HL-60/S4 (cell line): ENCODE data around the gene RAB6D.
"Not testable (repeated sequence)": the region's sequence is repeated elsewhere in the genome, so short reads cannot be mapped to it uniquely, and the experiment has no call there.

Experiments used
- in situ Hi-C: fragments of 300-500 bp; cut with MboI; formaldehyde crosslinking; loops from 2 replicates; pipeline ENCODE4 v1.14.3; 2022; ENCODE audit warnings: low sequenced_read_pairs

Gene RAB6D

GRCh38 chr2:131366643-131367042, 2.7 kb upstream of the RAB6D start:
- in situ Hi-C loops = no loop called here

- in situ Hi-C loops = no loop called here
Measured at GRCh38 chr2:131365452-131365851, 1.5 kb upstream of the RAB6D start.

- in situ Hi-C loops = not testable (repeated sequence)
Measured at GRCh38 chr2:131363213-131363612, 755 bp downstream of the RAB6D start.

- in situ Hi-C loops = not testable (repeated sequence)
Measured at GRCh38 chr2:131361773-131362172, 2.2 kb downstream of the RAB6D start.

GRCh38 chr2:131353167-131353697, 10.7 kb downstream of the RAB6D start:
- in situ Hi-C loops = not testable (repeated sequence)

- in situ Hi-C loops = no loop called here
Measured at GRCh38 chr2:131349021-131349420, 14.9 kb downstream of the RAB6D start.

GRCh38 chr2:131347035-131347434, 16.9 kb downstream of the RAB6D start:
- in situ Hi-C loops = not testable (repeated sequence)

- in situ Hi-C loops = not testable (repeated sequence)
Measured at GRCh38 chr2:131339307-131339706, 24.7 kb downstream of the RAB6D start.

- in situ Hi-C loops = not testable (repeated sequence)
Measured at GRCh38 chr2:131335319-131335718, 28.6 kb downstream of the RAB6D start.

GRCh38 chr2:131332709-131333108, 31.3 kb downstream of the RAB6D start:
- in situ Hi-C loops = not testable (repeated sequence)

GRCh38 chr2:131331000-131331399, 33.0 kb downstream of the RAB6D start:
- in situ Hi-C loops = not testable (repeated sequence)

- in situ Hi-C loops = no loop called here
Measured at GRCh38 chr2:131322209-131322608, 41.8 kb downstream of the RAB6D start.

GRCh38 chr2:131321344-131321743, 42.6 kb downstream of the RAB6D start:
- in situ Hi-C loops = not testable (repeated sequence)

GRCh38 chr2:131311001-131311400, 53.0 kb downstream of the RAB6D start:
- in situ Hi-C loops = not testable (repeated sequence)
